ENCODE measurements around the gene LORICRIN. TPM values are rescaled to one million over a fixed set of nuclear protein-coding genes. Genes with fewer than 3 reads are reported as not detected.
"Not testable (repeated sequence)": the region's sequence is repeated elsewhere in the genome, so short reads cannot be mapped to it uniquely, and the experiment has no call there.

The LORICRIN gene
- total and polyA plus RNA-seq, 4 donors: not detected

DNA sequence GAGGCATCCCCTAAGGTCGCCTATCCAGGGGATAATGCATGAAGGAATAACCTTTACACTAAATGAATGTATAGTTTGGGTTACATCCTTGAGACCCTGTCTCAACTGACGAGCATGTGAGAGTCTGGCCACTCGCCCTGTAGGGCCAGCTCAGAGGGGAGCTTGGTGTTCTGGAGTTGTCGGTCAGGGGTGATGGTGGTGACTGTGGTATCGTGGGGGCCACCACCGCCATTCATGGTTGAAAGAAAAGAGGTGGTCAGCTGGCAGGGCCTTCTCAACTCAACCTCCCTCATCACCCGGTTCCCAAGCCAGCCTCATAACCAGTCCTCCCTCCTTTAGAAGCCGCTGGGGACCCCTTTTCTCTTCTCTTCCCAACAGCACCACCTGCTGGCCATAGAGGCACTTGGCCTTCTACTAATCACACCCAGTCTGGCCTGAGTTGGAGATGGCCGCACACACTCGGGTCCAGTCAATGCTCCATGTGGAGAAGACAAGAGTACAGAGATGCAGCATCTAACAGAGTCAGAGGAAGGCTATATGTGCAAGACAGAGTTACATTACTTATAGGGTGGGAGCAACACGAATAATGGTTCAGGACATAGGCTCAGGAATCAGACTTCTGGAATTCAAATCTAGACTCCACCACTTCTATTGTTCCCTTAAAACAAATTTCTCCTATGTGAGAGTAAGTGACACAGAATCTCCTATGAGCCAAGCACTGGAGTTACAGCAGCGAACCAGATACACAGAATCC lies 30.2 kb upstream of the LORICRIN start:
- not testable (repeated sequence) for H3K9ac ChIP-seq (ENCODE audit: low read depth in 1 of 2, low read length in 2 of 2); H3K4me3 ChIP-seq (ENCODE audit: low read depth in 1 of 3, low read length in 3 of 3); H3K9me3 ChIP-seq (ENCODE audit: control insufficient read depth in 4 of 4, low read length in 3 of 4); H3K36me3 ChIP-seq (ENCODE audit: control insufficient read depth in 4 of 4, insufficient read depth in 3 of 4, low read depth in 1 of 4, low read length in 3 of 4); H3K27ac ChIP-seq (ENCODE audit: low read depth in 1 of 2, low read length in 2 of 2); H3K27me3 ChIP-seq (ENCODE audit: control insufficient read depth in 4 of 4, insufficient read depth in 4 of 4, low read length in 3 of 4); H3K4me1 ChIP-seq (ENCODE audit: control insufficient read depth in 4 of 4, insufficient read depth in 4 of 4, low read length in 3 of 4); DNase-seq (ENCODE audit: low spot score)
- TF ChIP-seq, protein P1, sequence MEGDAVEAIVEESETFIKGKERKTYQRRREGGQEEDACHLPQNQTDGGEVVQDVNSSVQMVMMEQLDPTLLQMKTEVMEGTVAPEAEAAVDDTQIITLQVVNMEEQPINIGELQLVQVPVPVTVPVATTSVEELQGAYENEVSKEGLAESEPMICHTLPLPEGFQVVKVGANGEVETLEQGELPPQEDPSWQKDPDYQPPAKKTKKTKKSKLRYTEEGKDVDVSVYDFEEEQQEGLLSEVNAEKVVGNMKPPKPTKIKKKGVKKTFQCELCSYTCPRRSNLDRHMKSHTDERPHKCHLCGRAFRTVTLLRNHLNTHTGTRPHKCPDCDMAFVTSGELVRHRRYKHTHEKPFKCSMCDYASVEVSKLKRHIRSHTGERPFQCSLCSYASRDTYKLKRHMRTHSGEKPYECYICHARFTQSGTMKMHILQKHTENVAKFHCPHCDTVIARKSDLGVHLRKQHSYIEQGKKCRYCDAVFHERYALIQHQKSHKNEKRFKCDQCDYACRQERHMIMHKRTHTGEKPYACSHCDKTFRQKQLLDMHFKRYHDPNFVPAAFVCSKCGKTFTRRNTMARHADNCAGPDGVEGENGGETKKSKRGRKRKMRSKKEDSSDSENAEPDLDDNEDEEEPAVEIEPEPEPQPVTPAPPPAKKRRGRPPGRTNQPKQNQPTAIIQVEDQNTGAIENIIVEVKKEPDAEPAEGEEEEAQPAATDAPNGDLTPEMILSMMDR (IDR thresholded peaks at IDR 0.05; ENCODE audit: low read depth, low read length, missing input control): peak; percentile 15
- 53% methylated on average over 12 of the region's 12 CpGs for WGBS

DNA sequence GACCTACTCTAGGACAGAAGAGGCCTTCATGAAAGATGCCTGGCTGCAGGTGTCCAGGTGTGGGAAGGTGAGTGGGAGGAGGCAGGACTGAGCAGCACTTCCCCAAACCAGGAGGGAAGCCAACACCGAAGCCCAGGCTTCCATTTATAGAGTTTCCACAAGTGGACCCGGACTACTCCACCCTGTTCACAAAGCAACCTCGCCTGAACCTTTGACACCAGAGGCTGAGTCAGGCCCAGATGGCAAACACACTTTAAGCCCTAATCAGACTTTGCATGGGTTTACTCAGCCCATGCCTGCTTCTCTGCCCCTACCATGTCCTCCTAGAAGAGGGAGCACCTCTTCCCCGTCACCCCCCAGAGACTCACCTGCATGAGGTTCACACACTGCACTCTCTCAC lies 28.1 kb upstream of the LORICRIN start:
- no peaks in the 10 kb centered on the region for H3K36me3 ChIP-seq (ENCODE audit: control insufficient read depth in 4 of 4, insufficient read depth in 3 of 4, low read depth in 1 of 4, low read length in 3 of 4)
- no peaks in the 10 kb centered on the region for H3K9me3 ChIP-seq (ENCODE audit: control insufficient read depth in 4 of 4, low read length in 3 of 4)
- no peak overlapping the region for H3K4me3 ChIP-seq (ENCODE audit: low read depth in 1 of 3, low read length in 3 of 3)
- no peak overlapping the region for H3K9ac ChIP-seq (ENCODE audit: low read depth in 1 of 2, low read length in 2 of 2)
- H3K27me3 ChIP-seq (ENCODE audit: control insufficient read depth in 4 of 4, insufficient read depth in 4 of 4, low read length in 3 of 4): peaks cover 0 to 2% (median 0%) of the 10 kb centered on the region in 4 donors
- TF ChIP-seq HNF4G (IDR thresholded peaks at IDR 0.05): no peak
- TF ChIP-seq, protein P2, sequence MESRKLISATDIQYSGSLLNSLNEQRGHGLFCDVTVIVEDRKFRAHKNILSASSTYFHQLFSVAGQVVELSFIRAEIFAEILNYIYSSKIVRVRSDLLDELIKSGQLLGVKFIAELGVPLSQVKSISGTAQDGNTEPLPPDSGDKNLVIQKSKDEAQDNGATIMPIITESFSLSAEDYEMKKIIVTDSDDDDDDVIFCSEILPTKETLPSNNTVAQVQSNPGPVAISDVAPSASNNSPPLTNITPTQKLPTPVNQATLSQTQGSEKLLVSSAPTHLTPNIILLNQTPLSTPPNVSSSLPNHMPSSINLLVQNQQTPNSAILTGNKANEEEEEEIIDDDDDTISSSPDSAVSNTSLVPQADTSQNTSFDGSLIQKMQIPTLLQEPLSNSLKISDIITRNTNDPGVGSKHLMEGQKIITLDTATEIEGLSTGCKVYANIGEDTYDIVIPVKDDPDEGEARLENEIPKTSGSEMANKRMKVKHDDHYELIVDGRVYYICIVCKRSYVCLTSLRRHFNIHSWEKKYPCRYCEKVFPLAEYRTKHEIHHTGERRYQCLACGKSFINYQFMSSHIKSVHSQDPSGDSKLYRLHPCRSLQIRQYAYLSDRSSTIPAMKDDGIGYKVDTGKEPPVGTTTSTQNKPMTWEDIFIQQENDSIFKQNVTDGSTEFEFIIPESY (IDR thresholded peaks at IDR 0.05): no peak
- no peak for TF ChIP-seq FOXA2 (IDR thresholded peaks at IDR 0.05)
- TF ChIP-seq, protein P3, sequence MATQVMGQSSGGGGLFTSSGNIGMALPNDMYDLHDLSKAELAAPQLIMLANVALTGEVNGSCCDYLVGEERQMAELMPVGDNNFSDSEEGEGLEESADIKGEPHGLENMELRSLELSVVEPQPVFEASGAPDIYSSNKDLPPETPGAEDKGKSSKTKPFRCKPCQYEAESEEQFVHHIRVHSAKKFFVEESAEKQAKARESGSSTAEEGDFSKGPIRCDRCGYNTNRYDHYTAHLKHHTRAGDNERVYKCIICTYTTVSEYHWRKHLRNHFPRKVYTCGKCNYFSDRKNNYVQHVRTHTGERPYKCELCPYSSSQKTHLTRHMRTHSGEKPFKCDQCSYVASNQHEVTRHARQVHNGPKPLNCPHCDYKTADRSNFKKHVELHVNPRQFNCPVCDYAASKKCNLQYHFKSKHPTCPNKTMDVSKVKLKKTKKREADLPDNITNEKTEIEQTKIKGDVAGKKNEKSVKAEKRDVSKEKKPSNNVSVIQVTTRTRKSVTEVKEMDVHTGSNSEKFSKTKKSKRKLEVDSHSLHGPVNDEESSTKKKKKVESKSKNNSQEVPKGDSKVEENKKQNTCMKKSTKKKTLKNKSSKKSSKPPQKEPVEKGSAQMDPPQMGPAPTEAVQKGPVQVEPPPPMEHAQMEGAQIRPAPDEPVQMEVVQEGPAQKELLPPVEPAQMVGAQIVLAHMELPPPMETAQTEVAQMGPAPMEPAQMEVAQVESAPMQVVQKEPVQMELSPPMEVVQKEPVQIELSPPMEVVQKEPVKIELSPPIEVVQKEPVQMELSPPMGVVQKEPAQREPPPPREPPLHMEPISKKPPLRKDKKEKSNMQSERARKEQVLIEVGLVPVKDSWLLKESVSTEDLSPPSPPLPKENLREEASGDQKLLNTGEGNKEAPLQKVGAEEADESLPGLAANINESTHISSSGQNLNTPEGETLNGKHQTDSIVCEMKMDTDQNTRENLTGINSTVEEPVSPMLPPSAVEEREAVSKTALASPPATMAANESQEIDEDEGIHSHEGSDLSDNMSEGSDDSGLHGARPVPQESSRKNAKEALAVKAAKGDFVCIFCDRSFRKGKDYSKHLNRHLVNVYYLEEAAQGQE (IDR thresholded peaks at IDR 0.05): no peak
- TF ChIP-seq, protein P4, sequence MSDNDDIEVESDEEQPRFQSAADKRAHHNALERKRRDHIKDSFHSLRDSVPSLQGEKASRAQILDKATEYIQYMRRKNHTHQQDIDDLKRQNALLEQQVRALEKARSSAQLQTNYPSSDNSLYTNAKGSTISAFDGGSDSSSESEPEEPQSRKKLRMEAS (IDR thresholded peaks at IDR 0.05): no peak
- TF ChIP-seq RXRA (IDR thresholded peaks at IDR 0.05): no peak
- no peak for TF ChIP-seq GABPA (IDR thresholded peaks at IDR 0.05 in 1 of 2, conservative IDR thresholded peaks at IDR 0.05 in 1 of 2)
- TF ChIP-seq RAD21 (IDR thresholded peaks at IDR 0.05): no peak
- TF ChIP-seq FOXA1 (IDR thresholded peaks at IDR 0.05): no peak
- no peak for TF ChIP-seq SP1 (IDR thresholded peaks at IDR 0.05)
- TF ChIP-seq, protein P5, sequence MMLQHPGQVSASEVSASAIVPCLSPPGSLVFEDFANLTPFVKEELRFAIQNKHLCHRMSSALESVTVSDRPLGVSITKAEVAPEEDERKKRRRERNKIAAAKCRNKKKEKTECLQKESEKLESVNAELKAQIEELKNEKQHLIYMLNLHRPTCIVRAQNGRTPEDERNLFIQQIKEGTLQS (IDR thresholded peaks at IDR 0.05): no peak
- no peak for TF ChIP-seq EGR1 (IDR thresholded peaks at IDR 0.05; ENCODE audit: low read depth in 2 of 2)
- no peak for TF ChIP-seq NR2F2 (IDR thresholded peaks at IDR 0.05)
- no peak for TF ChIP-seq JUND (IDR thresholded peaks at IDR 0.05)
- TF ChIP-seq, protein P1 (IDR thresholded peaks at IDR 0.05; ENCODE audit: low read depth, low read length, missing input control): no peak
- TF ChIP-seq HNF4A (conservative IDR thresholded peaks at IDR 0.05): no peak
- TF ChIP-seq TAF1 (conservative IDR thresholded peaks at IDR 0.05): no peak
- no peak for TF ChIP-seq YY1 (IDR thresholded peaks at IDR 0.05)
- WGBS: 75% methylated on average over 4 of the region's 4 CpGs
- no peaks in the 10 kb centered on the region for H3K4me1 ChIP-seq (ENCODE audit: control insufficient read depth in 4 of 4, insufficient read depth in 4 of 4, low read length in 3 of 4)
- H3K27ac ChIP-seq (ENCODE audit: low read depth in 1 of 2, low read length in 2 of 2): no peak overlapping the region
- no peak for DNase-seq (ENCODE audit: low spot score)
